Measurements from ENCODE around the gene LACTBL1.

LACTBL1 gene

GRCh38 chr1:22907528-22907927 lies 65.1 kb downstream of the LACTBL1 start:
- POLR2A ChIA-PET: no interaction called here
- TF ChIP-seq CTCF (IDR thresholded peaks at IDR 0.05; ENCODE audit: control extremely low read depth, extremely low read depth, low read depth, missing control alignments): no peak
- DNase-seq (ENCODE audit: extremely low spot score): no peak
- CTCF ChIA-PET: interaction anchor here (1.7 kb wide), 1 partner anchor 22 kb away, joined by 3 read pairs; no protein-coding TSS in a partner anchor

- no peak for TF ChIP-seq CTCF (IDR thresholded peaks at IDR 0.05; ENCODE audit: control extremely low read depth, extremely low read depth, low read depth, missing control alignments)
- no peak for DNase-seq (ENCODE audit: extremely low spot score)
- POLR2A ChIA-PET: no interaction called here
- CTCF ChIA-PET: interaction anchor here (1.7 kb wide), 1 partner anchor 23 kb away, joined by 3 read pairs; no protein-coding TSS in a partner anchor
Observed at GRCh38 chr1:22906968-22907367, 65.7 kb downstream of the LACTBL1 start.

- no peak for TF ChIP-seq CTCF (IDR thresholded peaks at IDR 0.05; ENCODE audit: control extremely low read depth, extremely low read depth, low read depth, missing control alignments)
- CTCF ChIA-PET: no interaction called here
- DNase-seq (ENCODE audit: extremely low spot score): no peak
- POLR2A ChIA-PET: no interaction called here
Observed at GRCh38 chr1:22903113-22903512, 69.6 kb downstream of the LACTBL1 start.

All from GM10248 (cell line).